HEK293 (cell line): ENCODE results near the gene PDE2A.

ENCODE experiments used
- CTCF ChIA-PET: fragments of 350-600 bp; formaldehyde crosslinking; extraction: SDS; loops from one replicate; lab custom pipeline; 2021; ENCODE audit warnings: antibody characterized with exemption; lab: Yijun Ruan, JAX
- POLR2A ChIA-PET: fragments of 300-600 bp; formaldehyde crosslinking; extraction: SDS; loops from one replicate; lab custom pipeline; 2020; ENCODE audit warnings: antibody characterized with exemption, inconsistent platforms; lab: Yijun Ruan, JAX
- H3K27ac ChIP-seq: fragments of 200-500 bp; sonication (Bioruptor generic); 2 replicates; pipeline ENCODE4 v1.5.1; 2014; ENCODE audit warnings: low read depth, low read length, control low read depth, inconsistent platforms; ENCODE audit errors: extremely low read depth
- H3K36me3 ChIP-seq, 2 experiments: fragments of 200-500 bp in 1 of 2; sonication (Bioruptor generic) in 1 of 2; 1 replicate in 1 of 2; 2 replicates in 1 of 2; pipeline ENCODE4 v1.5.1; 2014 to 2017; ENCODE audit warnings: inconsistent platforms in 2 of 2, low read length in 2 of 2; ENCODE audit not compliant: control insufficient read depth in 2 of 2, insufficient read depth in 1 of 2
- H3K4me1 ChIP-seq: fragments of 200-500 bp; sonication (Bioruptor generic); 2 replicates; pipeline ENCODE4 v1.5.1; 2014; ENCODE audit warnings: mild to moderate bottlenecking, low read length, inconsistent platforms; ENCODE audit not compliant: control insufficient read depth, insufficient read depth
- H3K4me3 ChIP-seq: 2 replicates; pipeline ENCODE4 v1.5.1; 2011; ENCODE audit warnings: low read depth, mild to moderate bottlenecking, control low read depth, low read length, moderate library complexity
- H3K9me3 ChIP-seq: fragments of 200-500 bp; sonication (Bioruptor generic); 2 replicates; pipeline ENCODE4 v1.5.1; 2014; ENCODE audit warnings: low read depth, low read length, inconsistent platforms; ENCODE audit not compliant: control insufficient read depth, insufficient read depth
- EGR2 ChIP-seq: fragments of 450-650 bp; formaldehyde crosslinking; IDR thresholded peaks from 2 replicates; pipeline ENCODE4 v1.5.1; 2016; ENCODE audit warnings: low read depth, missing biosample characterization, missing genetic modification characterization
- HOXA7 ChIP-seq: sonication (generic); formaldehyde crosslinking; IDR thresholded peaks from 2 replicates; pipeline ENCODE4 v1.8.1; 2022; ENCODE audit warnings: missing genetic modification reagents, borderline replicate concordance
- MEIS1 ChIP-seq: sonication (generic); formaldehyde crosslinking; IDR thresholded peaks from 2 replicates; pipeline ENCODE4 v1.8.1; 2022; ENCODE audit warnings: missing genetic modification reagents, mild to moderate bottlenecking, borderline replicate concordance
- OSR2 ChIP-seq: fragments of 450-650 bp; formaldehyde crosslinking; IDR thresholded peaks from 2 replicates; pipeline ENCODE4 v1.5.1; 2016; ENCODE audit warnings: missing biosample characterization, missing genetic modification characterization
- YY2 ChIP-seq: fragments of 450-650 bp; formaldehyde crosslinking; IDR thresholded peaks from 2 replicates; pipeline ENCODE4 v1.5.1; 2016; ENCODE audit warnings: missing biosample characterization, missing genetic modification characterization
- ZFHX2 ChIP-seq: fragments of 450-650 bp; formaldehyde crosslinking; conservative IDR thresholded peaks from 2 replicates; pipeline ENCODE4 v1.5.1; 2016; ENCODE audit warnings: missing biosample characterization, missing genetic modification characterization
- ZFP37 ChIP-seq: fragments of 450-650 bp; formaldehyde crosslinking; IDR thresholded peaks from 2 replicates; pipeline ENCODE4 v1.5.1; 2016; ENCODE audit warnings: missing biosample characterization, missing genetic modification characterization
- ZFP69B ChIP-seq: fragments of 450-650 bp; formaldehyde crosslinking; IDR thresholded peaks from 2 replicates; pipeline ENCODE4 v1.5.1; 2016; ENCODE audit warnings: missing biosample characterization, missing genetic modification characterization
- ZNF114 ChIP-seq: fragments of 450-650 bp; formaldehyde crosslinking; IDR thresholded peaks from 2 replicates; pipeline ENCODE4 v1.5.0; 2017; ENCODE audit warnings: missing biosample characterization, missing genetic modification characterization
- ZNF121 ChIP-seq: fragments of 450-650 bp; formaldehyde crosslinking; IDR thresholded peaks from 2 replicates; pipeline ENCODE4 v1.5.1; 2016; ENCODE audit warnings: missing biosample characterization, missing genetic modification characterization
- ZNF223 ChIP-seq: fragments of 450-650 bp; formaldehyde crosslinking; IDR thresholded peaks from 2 replicates; pipeline ENCODE4 v1.5.1; 2016; ENCODE audit warnings: missing biosample characterization, missing genetic modification characterization
- ZNF239 ChIP-seq: fragments of 450-650 bp; formaldehyde crosslinking; IDR thresholded peaks from 2 replicates; pipeline ENCODE4 v1.5.1; 2016; ENCODE audit warnings: missing biosample characterization, missing genetic modification characterization
- ZNF311 ChIP-seq: fragments of 450-650 bp; formaldehyde crosslinking; IDR thresholded peaks from 2 replicates; pipeline ENCODE4 v1.5.1; 2017; ENCODE audit warnings: missing biosample characterization, missing genetic modification characterization, borderline replicate concordance
- ZNF394 ChIP-seq: fragments of 450-650 bp; formaldehyde crosslinking; IDR thresholded peaks from 2 replicates; pipeline ENCODE4 v1.5.1; 2016; ENCODE audit warnings: missing biosample characterization, missing genetic modification characterization, mild to moderate bottlenecking, moderate library complexity, borderline replicate concordance
- ZNF514 ChIP-seq: fragments of 450-650 bp; formaldehyde crosslinking; IDR thresholded peaks from 2 replicates; pipeline ENCODE4 v1.5.1; 2016; ENCODE audit warnings: missing biosample characterization, missing genetic modification characterization
- ZNF549 ChIP-seq: fragments of 450-650 bp; IDR thresholded peaks from 2 replicates; pipeline ENCODE4 v1.5.1; 2018; ENCODE audit warnings: missing biosample characterization, missing genetic modification characterization, mild to moderate bottlenecking, inconsistent platforms, moderate library complexity
- ZNF580 ChIP-seq: fragments of 450-650 bp; formaldehyde crosslinking; IDR thresholded peaks from 2 replicates; pipeline ENCODE4 v1.5.1; 2016; ENCODE audit warnings: missing biosample characterization, missing genetic modification characterization
- ZNF600 ChIP-seq: fragments of 450-650 bp; formaldehyde crosslinking; IDR thresholded peaks from 2 replicates; pipeline ENCODE4 v1.5.1; 2016; ENCODE audit warnings: missing biosample characterization, missing genetic modification characterization
- ZNF610 ChIP-seq: fragments of 450-650 bp; formaldehyde crosslinking; IDR thresholded peaks from 2 replicates; pipeline ENCODE4 v1.5.1; 2016; ENCODE audit warnings: missing biosample characterization, missing genetic modification characterization, borderline replicate concordance
- TF ChIP-seq, protein P1 (sequence below): fragments of 450-650 bp; formaldehyde crosslinking; IDR thresholded peaks from 2 replicates; pipeline ENCODE4 v1.5.1; 2016; ENCODE audit warnings: missing biosample characterization, missing genetic modification characterization
- TF ChIP-seq, protein P2 (sequence below): fragments of 450-650 bp; formaldehyde crosslinking; IDR thresholded peaks from 2 replicates; pipeline ENCODE4 v1.5.1; 2017; ENCODE audit warnings: missing biosample characterization, missing genetic modification characterization

The PDE2A gene

GRCh38 chr11:72614381-72614780, 59.8 kb downstream of the PDE2A start (continued):
- TF ChIP-seq, protein P1, sequence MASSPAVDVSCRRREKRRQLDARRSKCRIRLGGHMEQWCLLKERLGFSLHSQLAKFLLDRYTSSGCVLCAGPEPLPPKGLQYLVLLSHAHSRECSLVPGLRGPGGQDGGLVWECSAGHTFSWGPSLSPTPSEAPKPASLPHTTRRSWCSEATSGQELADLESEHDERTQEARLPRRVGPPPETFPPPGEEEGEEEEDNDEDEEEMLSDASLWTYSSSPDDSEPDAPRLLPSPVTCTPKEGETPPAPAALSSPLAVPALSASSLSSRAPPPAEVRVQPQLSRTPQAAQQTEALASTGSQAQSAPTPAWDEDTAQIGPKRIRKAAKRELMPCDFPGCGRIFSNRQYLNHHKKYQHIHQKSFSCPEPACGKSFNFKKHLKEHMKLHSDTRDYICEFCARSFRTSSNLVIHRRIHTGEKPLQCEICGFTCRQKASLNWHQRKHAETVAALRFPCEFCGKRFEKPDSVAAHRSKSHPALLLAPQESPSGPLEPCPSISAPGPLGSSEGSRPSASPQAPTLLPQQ (tag by site-specific recombination): 0 out of 2 replicates have a peak, but pooled peaks have one; percentile 21
- TF ChIP-seq ZNF600 (tag by site-specific recombination): no peak
- TF ChIP-seq, protein P2, sequence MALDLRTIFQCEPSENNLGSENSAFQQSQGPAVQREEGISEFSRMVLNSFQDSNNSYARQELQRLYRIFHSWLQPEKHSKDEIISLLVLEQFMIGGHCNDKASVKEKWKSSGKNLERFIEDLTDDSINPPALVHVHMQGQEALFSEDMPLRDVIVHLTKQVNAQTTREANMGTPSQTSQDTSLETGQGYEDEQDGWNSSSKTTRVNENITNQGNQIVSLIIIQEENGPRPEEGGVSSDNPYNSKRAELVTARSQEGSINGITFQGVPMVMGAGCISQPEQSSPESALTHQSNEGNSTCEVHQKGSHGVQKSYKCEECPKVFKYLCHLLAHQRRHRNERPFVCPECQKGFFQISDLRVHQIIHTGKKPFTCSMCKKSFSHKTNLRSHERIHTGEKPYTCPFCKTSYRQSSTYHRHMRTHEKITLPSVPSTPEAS (tag by site-specific recombination): no peak

- POLR2A ChIA-PET: no interaction called here
- Histone ChIP-seq H3K36me3 (no peaks in the 10 kb centered on the region), H3K27ac (no peak overlapping the region), H3K4me1 (no peaks in the 10 kb centered on the region), H3K9me3 (no peaks in the 10 kb centered on the region), H3K4me3 (no peak overlapping the region)
- TF ChIP-seq ZNF610 (tag by site-specific recombination) (no peak), ZNF311 (tag by site-specific recombination) (no peak), MEIS1 (CRISPR knock-in tag) (no peak), ZFP37 (tag by site-specific recombination) (no peak), ZNF394 (tag by site-specific recombination) (no peak), EGR2 (tag by site-specific recombination) (no peak), ZNF223 (tag by site-specific recombination) (no peak), YY2 (no peak), ZNF514 (tag by site-specific recombination) (no peak), HOXA7 (CRISPR knock-in tag) (no peak), ZNF549 (tag by site-specific recombination) (no peak), ZFP69B (tag by site-specific recombination) (no peak)
- CTCF ChIA-PET: no interaction called here
Observed at GRCh38 chr11:72613977-72614376, 60.2 kb downstream of the PDE2A start.

- peak; percentile 95 for TF ChIP-seq EGR2 (tag by site-specific recombination)
- no peak for TF ChIP-seq OSR2
- peak; percentile 93 for TF ChIP-seq ZFHX2 (tag by site-specific recombination)
- TF ChIP-seq, all 188 proteins: peak for 2
- ChIA-PET CTCF (no interaction called here), POLR2A (no interaction called here)
Observed at GRCh38 chr11:72613450-72613849, 60.8 kb downstream of the PDE2A start.

DNA sequence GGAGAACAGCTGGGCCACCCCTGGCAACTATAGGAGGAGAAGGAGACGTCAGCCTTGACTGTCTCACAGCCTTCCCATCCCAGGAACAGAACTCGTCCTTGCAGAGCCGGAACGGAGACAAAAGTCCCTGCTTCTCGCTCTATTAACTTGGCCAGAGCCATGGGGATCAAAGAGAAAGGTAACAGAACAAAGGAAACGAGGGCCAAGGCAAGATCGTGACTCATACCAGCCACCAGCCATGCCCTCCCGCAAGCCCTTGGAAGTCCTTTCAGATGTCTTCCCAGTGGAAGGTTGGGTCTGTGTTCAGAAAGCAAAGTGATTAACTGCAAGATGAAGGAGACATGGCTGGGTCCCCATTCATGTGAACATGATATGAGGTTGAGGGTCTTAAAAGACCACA, 64.7 kb downstream of the PDE2A start:
- ChIA-PET POLR2A (no interaction called here), CTCF (interaction anchor here (0.6 to 3.7 kb wide), 8 partner anchors 10 to 138 kb away, joined by 3 to 16 read pairs (median 4); no protein-coding TSS in a partner anchor)
- Histone ChIP-seq H3K4me1 (no peaks in the 10 kb centered on the region), H3K9me3 (no peaks in the 10 kb centered on the region), H3K27ac (no peak overlapping the region), H3K4me3 (no peak overlapping the region), H3K36me3 (no peaks in the 10 kb centered on the region)
- TF ChIP-seq ZNF580 (tag by site-specific recombination) (no peak), ZNF239 (no peak), ZNF114 (tag by site-specific recombination) (no peak), ZNF121 (tag by site-specific recombination) (no peak)

More at GRCh38 chr11:72613450-72613849, 60.8 kb downstream of the PDE2A start:
- no peaks in the 10 kb centered on the region for H3K9me3 ChIP-seq
- no peaks in the 10 kb centered on the region for H3K4me1 ChIP-seq
- no peak overlapping the region for H3K4me3 ChIP-seq
- H3K36me3 ChIP-seq: no peaks in the 10 kb centered on the region
- no peak overlapping the region for H3K27ac ChIP-seq
